HCT116 (cell line): ENCODE data around the gene RAPGEF2. TPM values are rescaled to one million over a fixed set of nuclear protein-coding genes. Genes with fewer than 3 reads are reported as not detected.

Source experiments
- ATAC-seq: fragments of 200-7000 bp; cut with Tn5 transposase; 2 replicates; pipeline ENCODE4 v1.9.1; 2020; ENCODE audit warnings: mild to moderate bottlenecking, moderate library complexity
- BruUV-seq: library from RNA; stranded (reverse); fragments of 400-500 nt; replicated peaks from 2 replicates; lab custom pipeline; 2021; lab: Mats Ljungman, UMichigan
- CTCF ChIA-PET: fragments of 300-600 bp; sonication (Branson Sonifier 250); formaldehyde crosslinking; loops from one replicate; lab custom pipeline; 2021; ENCODE audit warnings: antibody characterized with exemption; lab: Charles Lee
- POLR2A ChIA-PET: fragments of 300-600, 350-600 bp; sonication (Branson Sonifier 250); formaldehyde crosslinking; loops from one replicate; lab custom pipeline; 2021; ENCODE audit warnings: antibody characterized with exemption; lab: Charles Lee
- RAD21 ChIA-PET, 2 experiments: fragments of 300-600 bp; sonication (Branson Sonifier 250); formaldehyde crosslinking; loops; one replicate each; lab custom pipeline; 2023; ENCODE audit warnings: low total read pairs in 2 of 2; ENCODE audit not compliant: uncharacterized antibody in 2 of 2, unreplicated experiment in 2 of 2, low non-redundant PET in 1 of 2; lab: Charles Lee
- DNase-seq: peaks from one replicate; pipeline ENCODE4 v3.0.0-alpha.2; 2010; ENCODE audit warnings: low read depth, low spot score
- H2AFZ ChIP-seq: fragments of 200-600 bp; shearing (Covaris generic), sonication (generic); 2 replicates; pipeline ENCODE4 v1.6.1; 2017; ENCODE audit warnings: low read depth, mixed run types, mixed read lengths, antibody characterized with exemption, low read length; ENCODE audit not compliant: poor library complexity, severe bottlenecking
- H3K27ac ChIP-seq: 2 replicates; pipeline ENCODE4 v1.5.1; 2012; ENCODE audit warnings: low read depth, low read length
- H3K27me3 ChIP-seq: fragments of 200-600 bp; sonication (generic); 2 replicates; pipeline ENCODE4 v1.6.1; 2016; ENCODE audit warnings: mixed run types, low read length, mixed read lengths; ENCODE audit not compliant: insufficient read depth
- H3K36me3 ChIP-seq, 2 experiments: fragments of 200-500 bp in 1 of 2; fragments of 200-600 bp in 1 of 2; sonication (Bioruptor generic) in 1 of 2; sonication (generic) in 1 of 2; 2 replicates each; pipeline versions ENCODE4 v1.5.1 to v1.6.1; 2014 to 2016; ENCODE audit warnings: low read length in 2 of 2, inconsistent platforms in 1 of 2, mixed read lengths in 1 of 2, mixed run types in 1 of 2; ENCODE audit not compliant: insufficient read depth in 2 of 2, control insufficient read depth in 1 of 2
- H3K4me1 ChIP-seq, 2 experiments: fragments of 200-600 bp in 1 of 2; sonication (generic) in 1 of 2; 2 replicates each; pipeline versions ENCODE4 v1.5.1 to v1.6.1; 2012 to 2017; ENCODE audit warnings: low read length in 2 of 2, inconsistent platforms in 1 of 2, mild to moderate bottlenecking in 1 of 2, mixed read lengths in 1 of 2, mixed run types in 1 of 2, moderate library complexity in 1 of 2; ENCODE audit not compliant: insufficient read depth in 2 of 2, control insufficient read depth in 1 of 2
- H3K4me2 ChIP-seq: fragments of 200-600 bp; sonication (generic); 2 replicates; pipeline ENCODE4 v1.6.1; 2017; ENCODE audit warnings: mixed run types, low read length, mixed read lengths
- H3K4me3 ChIP-seq, 2 experiments: fragments of 200-600 bp in 1 of 2; sonication (generic) in 1 of 2; replicated peaks in 1 of 2; 2 replicates each; pipeline ENCODE4 v1.5.1; 2011 to 2016; ENCODE audit warnings: low read length in 2 of 2, control low read depth in 1 of 2, low read depth in 1 of 2, mild to moderate bottlenecking in 1 of 2, mixed read lengths in 1 of 2, mixed run types in 1 of 2
- H3K79me2 ChIP-seq: fragments of 200-600 bp; sonication (generic); 2 replicates; pipeline ENCODE4 v1.6.1; 2017; ENCODE audit warnings: mild to moderate bottlenecking, mixed run types, low read length, moderate library complexity, mixed read lengths; ENCODE audit not compliant: insufficient read depth
- H3K9ac ChIP-seq: fragments of 200-600 bp; sonication (generic); 2 replicates; pipeline ENCODE4 v1.6.1; 2016; ENCODE audit warnings: low read length, mixed read lengths
- H3K9me2 ChIP-seq: fragments of 200-600 bp; sonication (generic), shearing (Covaris generic); 2 replicates; pipeline ENCODE4 v1.6.1; 2017; ENCODE audit warnings: mixed run types, mild to moderate bottlenecking, moderate library complexity; ENCODE audit not compliant: insufficient read depth
- H3K9me3 ChIP-seq, 2 experiments: fragments of 200-500 bp in 1 of 2; fragments of 200-600 bp in 1 of 2; sonication (Bioruptor generic) in 1 of 2; sonication (generic) in 1 of 2; 2 replicates each; pipeline ENCODE4 v1.6.1; 2014 to 2017; ENCODE audit warnings: low read length in 2 of 2, mixed read lengths in 2 of 2, inconsistent platforms in 1 of 2, low read depth in 1 of 2, mild to moderate bottlenecking in 1 of 2, mixed run types in 1 of 2, moderate library complexity in 1 of 2; ENCODE audit not compliant: control insufficient read depth in 1 of 2, insufficient read depth in 1 of 2
- H4K20me1 ChIP-seq: fragments of 200-600 bp; sonication (generic), shearing (Covaris generic); 2 replicates; pipeline ENCODE4 v1.6.1; 2017; ENCODE audit warnings: mixed run types, mild to moderate bottlenecking, moderate library complexity; ENCODE audit not compliant: insufficient read depth
- CBX3 ChIP-seq: IDR thresholded peaks from 2 replicates; pipeline ENCODE4 v1.6.1; 2012; ENCODE audit warnings: low read depth
- CEBPB ChIP-seq: IDR thresholded peaks from 2 replicates; pipeline ENCODE4 v1.6.1; 2012; ENCODE audit warnings: low read depth
- EZH2 ChIP-seq: fragments of 200-600 bp; sonication (generic); IDR thresholded peaks from 2 replicates; pipeline ENCODE4 v1.6.1; 2017; ENCODE audit warnings: antibody characterized with exemption, mixed run types
- EZH2phosphoT487 ChIP-seq: fragments of 200-600 bp; IDR thresholded peaks from 2 replicates; pipeline ENCODE4 v1.6.1; 2018; ENCODE audit warnings: antibody characterized with exemption, borderline replicate concordance
- FOSL1 ChIP-seq: IDR thresholded peaks from 2 replicates; pipeline ENCODE4 v1.6.1; 2012; ENCODE audit warnings: low read depth
- JUND ChIP-seq: IDR thresholded peaks from 2 replicates; pipeline ENCODE4 v1.6.1; 2012
- MAX ChIP-seq: IDR thresholded peaks from 2 replicates; pipeline ENCODE4 v1.6.1; 2012
- POLR2A ChIP-seq: IDR thresholded peaks from 2 replicates; pipeline ENCODE4 v1.7.0; 2011; ENCODE audit warnings: borderline replicate concordance; ENCODE audit not compliant: insufficient read depth, insufficient read length; ENCODE audit errors: extremely low read depth
- POLR2AphosphoS5 ChIP-seq: IDR thresholded peaks from 2 replicates; pipeline ENCODE4 v1.6.1; 2011; ENCODE audit warnings: mild to moderate bottlenecking, low read depth, low read length, moderate library complexity
- RAD21 ChIP-seq: IDR thresholded peaks from 2 replicates; pipeline ENCODE4 v1.6.1; 2012; ENCODE audit warnings: low read depth, mild to moderate bottlenecking
- REST ChIP-seq: IDR thresholded peaks from 2 replicates; pipeline ENCODE4 v1.6.1; 2012; ENCODE audit warnings: low read depth
- SIN3A ChIP-seq: IDR thresholded peaks from 2 replicates; pipeline ENCODE4 v1.6.1; 2012; ENCODE audit warnings: low read depth
- SP1 ChIP-seq: IDR thresholded peaks from 2 replicates; pipeline ENCODE4 v1.6.1; 2012; ENCODE audit warnings: low read depth
- SRF ChIP-seq: IDR thresholded peaks from 2 replicates; pipeline ENCODE4 v1.6.1; 2012; ENCODE audit warnings: low read depth
- ZNF274 ChIP-seq: fragments of 200-500 bp; sonication (Bioruptor generic); IDR thresholded peaks from 2 replicates; pipeline ENCODE4 v1.6.1; 2014; ENCODE audit warnings: mild to moderate bottlenecking, low read depth, low read length, inconsistent platforms
- intact Hi-C: fragments of 100-400 bp; cut with micrococcal nuclease; formaldehyde crosslinking; loops from 2 replicates; pipeline ENCODE4 v1.10.0; 2022
- total RNA-seq: library from RNA; stranded (reverse); gene quantifications from one replicate; pipeline ENCODE4 v1.2.1, GENCODE V29; 2021; ENCODE audit not compliant: unreplicated experiment

The RAPGEF2 gene
- total RNA-seq, 1 experiment from 2014 or later = 21.2 TPM

GRCh38 chr4:159296061-159296460 is 193.2 kb downstream of the RAPGEF2 start:
- no peaks in the 10 kb centered on the region for H3K36me3 ChIP-seq
- ChIA-PET POLR2A (interaction anchor here (0.9 kb wide), 1 partner anchor 92 kb away, joined by 3 read pairs; no protein-coding TSS in a partner anchor), RAD21 (no interaction called here), CTCF (no interaction called here)
- no peak overlapping the region for H3K4me3 ChIP-seq
- no peaks in the 10 kb centered on the region for H3K27me3 ChIP-seq
- H3K9me3 ChIP-seq = no peaks in the 10 kb centered on the region
- no peak overlapping the region for H2AFZ ChIP-seq
- no peak for TF ChIP-seq RAD21
- TF ChIP-seq MAX = no peak
- no peak for TF ChIP-seq POLR2A
- TF ChIP-seq FOSL1 = peak; percentile 37; the same call in 1 of the 2 replicates
- no peak for TF ChIP-seq SIN3A
- no peak for TF ChIP-seq EZH2
- no peak for TF ChIP-seq SRF
- TF ChIP-seq REST = no peak
- TF ChIP-seq POLR2AphosphoS5 = no peak
- peak; percentile 39 for TF ChIP-seq JUND
- no peak for TF ChIP-seq EZH2phosphoT487
- TF ChIP-seq CEBPB = no peak
- no peak; the same call in 1 of the 2 replicates for TF ChIP-seq SP1
- TF ChIP-seq ZNF274 = no peak
- no peak for TF ChIP-seq CBX3
- H3K79me2 ChIP-seq = no peaks in the 10 kb centered on the region
- no peak for ATAC-seq
- intact Hi-C loops = no loop called here
- no peaks in the 10 kb centered on the region for H4K20me1 ChIP-seq
- no peaks in the 10 kb centered on the region for H3K9me2 ChIP-seq
- peak overlapping the region; percentile 34; the same call in 1 of the 2 replicates for H3K4me2 ChIP-seq
- H3K9ac ChIP-seq = no peak overlapping the region
- H3K27ac ChIP-seq = no peak overlapping the region
- BruUV-seq = no TSS peak
- no peak for DNase-seq
- peaks cover 0 to 11% of the 10 kb centered on the region in 2 experiments; a peak in 2 of 4 replicates for H3K4me1 ChIP-seq
